Measurements from ENCODE around the gene SLC22A15.
"Not testable (repeated sequence)": the region's sequence is repeated elsewhere in the genome, so short reads cannot be mapped to it uniquely, and the experiment has no call there.

The SLC22A15 gene

DNA sequence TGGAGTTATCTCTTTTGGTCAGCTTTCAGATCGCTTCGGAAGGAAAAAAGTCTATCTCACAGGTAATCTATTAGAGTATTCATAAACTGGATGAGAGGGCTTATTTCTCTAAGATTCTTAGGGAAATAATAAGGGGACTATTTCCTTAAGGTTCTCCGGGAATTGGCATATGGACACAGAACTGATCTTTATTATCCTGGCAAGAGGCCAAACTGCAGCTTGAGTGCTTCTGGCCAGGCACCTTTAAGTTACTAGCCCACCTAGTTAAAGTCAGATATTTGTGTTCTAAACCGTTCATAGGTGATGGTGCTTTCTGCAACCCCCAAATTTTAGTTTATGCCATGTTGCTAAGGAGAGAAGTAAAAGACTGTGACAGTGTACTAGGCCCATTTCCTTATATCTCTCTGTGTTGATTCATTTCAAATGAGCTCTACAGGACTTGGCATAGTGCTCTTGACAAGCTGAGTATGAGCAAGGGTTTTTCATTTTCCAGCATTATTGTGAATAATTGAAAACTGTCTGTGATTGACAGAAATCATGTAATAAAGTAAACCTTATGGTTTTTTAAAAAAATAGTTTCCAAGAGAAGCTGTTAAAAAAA is 43.4 kb downstream of the SLC22A15 start:
- no peak for DNase-seq
- in situ Hi-C loops (cut with HindIII; ENCODE audit: low pct_ligation_motif_present, low pct_unique_long_range_greater_than_20kb, low sequenced_read_pairs): no loop called here

DNA sequence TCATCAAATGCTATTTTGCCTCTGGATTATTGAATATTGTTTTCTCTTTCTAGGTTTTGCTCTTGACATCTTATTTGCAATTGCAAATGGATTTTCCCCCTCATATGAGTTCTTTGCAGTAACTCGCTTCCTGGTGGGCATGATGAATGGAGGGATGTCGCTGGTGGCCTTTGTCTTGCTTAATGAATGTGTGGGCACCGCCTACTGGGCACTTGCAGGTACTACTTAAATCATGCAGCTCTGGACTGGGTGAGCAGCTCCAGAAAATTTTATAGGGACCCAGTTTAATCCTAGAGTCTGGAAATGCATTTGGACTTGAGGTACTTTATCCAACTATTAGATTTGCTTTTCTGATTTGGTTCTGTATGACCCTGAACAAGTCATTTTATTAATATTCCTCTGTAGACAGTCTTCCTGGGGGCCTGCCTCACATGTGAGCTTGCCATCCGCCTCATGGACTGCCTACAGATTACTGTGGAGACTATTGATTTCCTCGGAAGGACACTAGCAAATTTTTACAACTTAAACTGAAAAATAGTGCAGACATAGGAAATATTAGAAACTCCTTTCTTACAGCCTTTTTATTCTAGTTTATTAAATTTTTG is 44.5 kb downstream of the SLC22A15 start:
- DNase-seq: peak; percentile 60

DNA sequence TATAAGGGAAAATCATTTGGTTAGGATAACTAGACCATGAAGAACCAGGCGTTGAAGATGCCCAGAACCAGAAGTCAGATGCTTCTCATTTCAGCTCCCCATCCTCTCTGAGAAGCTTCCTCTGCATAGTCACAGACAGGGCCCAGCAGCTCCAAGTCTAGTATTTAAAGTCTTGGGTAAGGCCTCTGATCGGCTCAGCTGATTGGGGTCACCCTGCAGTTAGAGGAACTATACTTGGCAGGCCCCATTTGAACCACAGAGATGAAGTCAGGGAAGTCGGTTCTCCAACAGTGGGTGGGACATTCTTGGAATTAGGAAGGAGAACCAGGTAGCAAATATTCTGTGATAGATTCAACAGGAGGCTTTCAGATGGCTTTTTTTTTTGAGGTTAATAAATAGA is 48.3 kb downstream of the SLC22A15 start:
- no peak for DNase-seq
- in situ Hi-C loops (cut with HindIII; ENCODE audit: low pct_ligation_motif_present, low pct_unique_long_range_greater_than_20kb, low sequenced_read_pairs): no loop called here

More for the DNA sequence above, 44.5 kb downstream of the SLC22A15 start:
- in situ Hi-C loops (cut with HindIII; ENCODE audit: low pct_ligation_motif_present, low pct_unique_long_range_greater_than_20kb, low sequenced_read_pairs): no loop called here

GRCh38 chr1:116026631-116027030 is 50.3 kb downstream of the SLC22A15 start:
- in situ Hi-C loops (cut with HindIII; ENCODE audit: low pct_ligation_motif_present, low pct_unique_long_range_greater_than_20kb, low sequenced_read_pairs): no loop called here
- no peak for DNase-seq

- DNase-seq: no peak
- in situ Hi-C loops (cut with HindIII; ENCODE audit: low pct_ligation_motif_present, low pct_unique_long_range_greater_than_20kb, low sequenced_read_pairs): no loop called here
Observed at GRCh38 chr1:116031302-116031835, 55.1 kb downstream of the SLC22A15 start.

DNA sequence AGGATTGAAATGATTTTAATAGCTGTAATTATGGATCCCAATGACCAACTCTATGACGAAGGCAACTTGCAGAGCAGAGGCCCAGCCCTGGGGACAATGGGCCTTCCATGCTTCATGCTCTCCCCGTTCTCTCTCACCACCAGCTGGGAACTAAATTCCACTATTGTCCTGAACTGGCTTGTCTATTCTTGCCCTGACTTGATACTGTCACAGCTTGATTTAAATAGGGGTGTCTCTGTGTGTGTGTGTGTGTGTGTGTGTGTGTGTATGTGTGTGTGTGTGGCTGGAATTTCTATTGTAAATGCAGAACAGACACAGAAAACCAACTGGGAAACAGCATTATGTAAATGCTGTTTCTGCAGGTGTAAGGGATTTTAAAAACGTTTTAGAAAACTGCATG is 57.0 kb downstream of the SLC22A15 start:
- DNase-seq: no peak
- in situ Hi-C loops (cut with HindIII; ENCODE audit: low pct_ligation_motif_present, low pct_unique_long_range_greater_than_20kb, low sequenced_read_pairs): no loop called here

- DNase-seq: no peak
- in situ Hi-C loops (cut with HindIII; ENCODE audit: low pct_ligation_motif_present, low pct_unique_long_range_greater_than_20kb, low sequenced_read_pairs): no loop called here
Observed at GRCh38 chr1:116036255-116036654, 59.9 kb downstream of the SLC22A15 start.

DNA sequence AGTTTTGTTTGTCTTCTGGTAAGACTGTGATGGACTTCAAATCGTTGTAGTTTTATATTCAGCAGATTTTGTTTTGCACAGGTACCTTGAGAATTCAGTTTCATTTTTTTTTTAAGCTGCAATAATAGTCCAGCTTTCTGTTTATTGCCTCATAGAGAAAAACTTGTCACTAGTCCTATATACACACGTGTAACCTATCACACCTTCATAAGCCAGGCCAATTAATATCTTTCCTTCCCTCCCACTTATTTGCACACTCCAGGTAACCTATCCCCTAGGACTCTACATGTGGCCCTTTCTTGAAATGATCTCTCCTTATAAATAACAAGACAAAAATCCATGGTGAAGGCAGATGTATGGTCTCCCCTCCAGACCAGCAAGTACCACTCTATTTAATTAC is 62.4 kb downstream of the SLC22A15 start:
- in situ Hi-C loops (cut with HindIII; ENCODE audit: low pct_ligation_motif_present, low pct_unique_long_range_greater_than_20kb, low sequenced_read_pairs): no loop called here
- DNase-seq: no peak

DNA sequence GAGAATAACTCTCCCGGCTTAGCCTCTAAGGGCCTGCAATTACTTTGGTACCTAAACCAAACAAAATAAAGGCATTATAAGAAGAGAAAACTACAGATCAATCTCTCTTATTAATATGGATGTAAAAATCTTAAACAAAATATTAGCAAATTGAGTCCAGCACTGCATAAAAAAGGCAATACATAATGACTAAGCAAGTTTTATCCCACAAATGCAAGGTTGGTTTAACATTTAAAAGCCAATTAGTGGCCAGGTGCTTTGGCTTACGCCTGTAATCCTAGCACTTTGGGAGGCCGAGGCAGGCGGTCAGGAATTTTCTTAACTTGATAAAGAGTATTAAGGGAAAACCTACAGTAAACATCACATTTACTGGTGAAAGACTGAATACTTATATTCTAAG is 67.8 kb downstream of the SLC22A15 start:
- in situ Hi-C loops (cut with HindIII; ENCODE audit: low pct_ligation_motif_present, low pct_unique_long_range_greater_than_20kb, low sequenced_read_pairs): no loop called here
- DNase-seq: no peak

GRCh38 chr1:116046933-116047332 is 70.6 kb downstream of the SLC22A15 start:
- DNase-seq; in situ Hi-C loops (cut with HindIII; ENCODE audit: low pct_ligation_motif_present, low pct_unique_long_range_greater_than_20kb, low sequenced_read_pairs): not testable (repeated sequence)

DNA sequence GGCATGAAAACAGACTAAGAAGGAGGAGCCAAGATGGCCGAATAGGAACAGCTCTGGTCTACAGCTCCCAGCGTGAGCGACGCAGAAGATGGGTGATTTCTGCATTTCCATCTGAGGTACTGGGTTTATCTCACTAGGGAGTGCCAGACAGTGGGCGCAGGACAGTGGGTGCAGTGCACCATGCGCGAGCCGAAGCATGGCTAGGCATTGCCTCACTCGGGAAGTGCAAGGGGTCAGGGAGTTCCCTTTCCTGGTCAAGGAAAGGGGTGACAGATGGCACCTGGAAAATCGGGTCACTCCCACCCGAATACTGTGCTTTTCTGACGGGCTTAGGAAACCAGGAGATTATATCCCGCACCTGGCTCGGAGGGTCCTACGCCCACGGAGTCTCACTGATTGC is 75.6 kb downstream of the SLC22A15 start:
- in situ Hi-C loops (cut with HindIII; ENCODE audit: low pct_ligation_motif_present, low pct_unique_long_range_greater_than_20kb, low sequenced_read_pairs); DNase-seq: not testable (repeated sequence)

DNA sequence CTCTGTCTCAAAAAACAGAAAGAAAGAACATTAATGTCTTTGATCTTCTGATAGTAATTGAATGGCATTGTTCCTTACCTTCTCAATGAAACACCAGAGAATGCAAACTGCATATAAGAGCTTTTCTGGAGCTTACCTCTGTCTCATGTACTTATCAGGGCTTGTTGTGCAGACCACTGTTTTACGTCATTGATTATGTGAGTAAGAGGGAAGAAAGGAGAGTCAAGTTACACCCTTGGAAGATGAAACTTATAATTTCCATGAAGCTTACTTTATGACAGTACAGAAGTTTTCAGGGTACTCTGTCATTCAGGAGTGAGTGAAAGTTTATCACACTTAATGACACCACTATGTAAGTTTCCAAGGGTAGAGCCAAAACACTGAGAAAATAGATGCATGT is 85.9 kb downstream of the SLC22A15 start:
- no peak for DNase-seq
- in situ Hi-C loops (cut with HindIII; ENCODE audit: low pct_ligation_motif_present, low pct_unique_long_range_greater_than_20kb, low sequenced_read_pairs): no loop called here

GRCh38 chr1:116064616-116065015 is 88.3 kb downstream of the SLC22A15 start:
- in situ Hi-C loops (cut with HindIII; ENCODE audit: low pct_ligation_motif_present, low pct_unique_long_range_greater_than_20kb, low sequenced_read_pairs): no loop called here
- no peak for DNase-seq

DNA sequence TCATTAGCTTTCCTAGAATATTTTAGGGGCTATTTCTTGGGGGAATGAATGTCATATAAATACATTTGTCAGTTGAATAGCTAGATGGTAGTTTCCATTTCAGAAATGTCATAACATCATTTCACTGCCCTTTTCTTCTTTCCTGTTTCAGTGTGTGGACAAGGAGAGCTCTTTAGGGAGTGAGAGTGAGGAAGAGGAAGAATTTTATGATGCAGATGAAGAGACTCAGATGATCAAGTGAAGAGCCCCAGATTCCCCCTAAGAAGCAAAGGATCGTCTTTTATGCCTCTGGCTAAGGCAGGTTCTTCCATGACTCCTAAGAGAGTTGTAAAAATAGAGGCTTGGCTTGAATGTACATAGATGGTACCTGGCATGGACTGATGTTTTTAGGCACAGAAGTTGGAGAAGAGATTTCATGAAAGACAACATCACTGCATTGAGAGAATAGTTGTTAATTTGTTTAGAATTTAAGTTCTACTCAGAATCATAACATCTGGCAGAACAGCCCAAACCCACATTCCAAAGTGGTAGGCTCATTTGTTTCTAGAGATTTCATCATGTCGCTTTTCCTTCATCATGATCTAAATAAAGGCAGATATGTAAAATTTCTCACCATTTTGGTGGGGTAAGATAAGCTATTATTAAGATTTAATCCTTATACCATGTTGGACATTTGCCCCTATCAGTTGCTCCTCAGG is 90.7 kb downstream of the SLC22A15 start:
- in situ Hi-C loops (cut with HindIII; ENCODE audit: low pct_ligation_motif_present, low pct_unique_long_range_greater_than_20kb, low sequenced_read_pairs): no loop called here
- no peak for DNase-seq

DNA sequence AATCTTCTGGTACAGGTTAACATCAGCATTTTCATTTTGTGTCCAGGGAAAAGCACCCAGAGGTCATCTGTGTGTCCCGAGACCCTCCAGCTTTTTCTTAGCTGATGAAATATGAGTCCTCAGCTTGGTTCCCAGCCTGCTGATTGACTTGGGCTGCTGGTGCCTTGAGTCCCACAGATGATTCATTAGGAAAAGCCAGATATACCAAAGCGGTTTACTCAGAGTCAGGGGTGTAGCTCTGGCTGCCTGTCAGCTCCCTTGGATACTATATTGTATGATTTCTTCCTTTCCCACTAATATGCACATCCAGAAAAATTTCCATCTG is 91.2 kb downstream of the SLC22A15 start:
- DNase-seq: no peak
- in situ Hi-C loops (cut with HindIII; ENCODE audit: low pct_ligation_motif_present, low pct_unique_long_range_greater_than_20kb, low sequenced_read_pairs): no loop called here

DNA sequence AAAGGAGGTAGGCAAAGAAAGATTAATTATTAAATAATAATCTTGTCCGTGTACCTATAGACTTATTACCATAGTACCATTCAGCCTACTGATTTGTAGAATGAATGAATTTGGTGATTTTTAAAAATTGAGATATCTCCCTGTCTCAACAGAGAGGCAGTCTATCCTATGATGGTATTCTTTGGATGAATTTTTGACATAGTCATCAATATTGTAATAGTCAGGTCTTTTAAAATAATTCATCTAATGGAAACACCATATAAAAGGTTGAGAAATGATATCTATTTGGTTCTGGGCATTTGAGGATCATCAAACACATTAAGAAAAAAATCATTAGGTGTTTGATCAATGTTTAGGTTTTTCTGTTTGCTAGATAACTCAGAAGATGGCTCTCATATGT is 99.3 kb downstream of the SLC22A15 start:
- in situ Hi-C loops (cut with HindIII; ENCODE audit: low pct_ligation_motif_present, low pct_unique_long_range_greater_than_20kb, low sequenced_read_pairs): no loop called here
- no peak for DNase-seq

- peak; percentile 50 for DNase-seq
Observed at GRCh38 chr1:116075990-116076389, 99.7 kb downstream of the SLC22A15 start.

GRCh38 chr1:116076831-116077230 is 100.5 kb downstream of the SLC22A15 start:
- no peak for DNase-seq
- in situ Hi-C loops (cut with HindIII; ENCODE audit: low pct_ligation_motif_present, low pct_unique_long_range_greater_than_20kb, low sequenced_read_pairs): no loop called here

More at GRCh38 chr1:116075990-116076389, 99.7 kb downstream of the SLC22A15 start:
- in situ Hi-C loops (cut with HindIII; ENCODE audit: low pct_ligation_motif_present, low pct_unique_long_range_greater_than_20kb, low sequenced_read_pairs): no loop called here

- no peak for DNase-seq
- in situ Hi-C loops (cut with HindIII; ENCODE audit: low pct_ligation_motif_present, low pct_unique_long_range_greater_than_20kb, low sequenced_read_pairs): no loop called here
Observed at GRCh38 chr1:116078699-116079223, 102.4 kb downstream of the SLC22A15 start.

DNA sequence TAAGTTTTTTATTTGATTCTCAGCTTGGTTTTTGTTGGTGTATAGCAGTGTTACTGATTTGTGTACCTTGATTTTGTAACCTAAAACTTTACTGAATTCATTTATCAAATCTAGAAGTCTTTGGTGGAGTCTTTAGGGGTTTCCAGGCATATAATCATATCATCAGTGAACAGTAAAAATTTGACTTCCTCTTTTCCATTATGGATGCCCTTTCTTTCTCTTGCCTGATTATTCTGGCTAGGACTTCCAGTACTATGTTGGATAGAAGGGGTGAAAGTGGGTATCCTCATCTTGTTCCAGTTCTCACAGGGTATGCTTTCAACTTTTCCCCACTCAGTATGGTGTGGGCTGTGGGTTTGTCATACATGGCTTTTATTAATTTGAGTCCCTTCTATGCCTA is 111.3 kb downstream of the SLC22A15 start:
- in situ Hi-C loops (cut with HindIII; ENCODE audit: low pct_ligation_motif_present, low pct_unique_long_range_greater_than_20kb, low sequenced_read_pairs): no loop called here
- no peak for DNase-seq
